HG03378 (cell line): ENCODE results near the gene MED12L.
"Not testable (repeated sequence)": the region's sequence is repeated elsewhere in the genome, so short reads cannot be mapped to it uniquely, and the experiment has no call there.

Experiments
- ATAC-seq: cut with Tn5 transposase; IDR thresholded peaks from one replicate; pipeline ENCODE4 v1.9.1; 2021; ENCODE audit warnings: mild to moderate bottlenecking, moderate library complexity; ENCODE audit not compliant: unreplicated experiment

Gene MED12L

DNA sequence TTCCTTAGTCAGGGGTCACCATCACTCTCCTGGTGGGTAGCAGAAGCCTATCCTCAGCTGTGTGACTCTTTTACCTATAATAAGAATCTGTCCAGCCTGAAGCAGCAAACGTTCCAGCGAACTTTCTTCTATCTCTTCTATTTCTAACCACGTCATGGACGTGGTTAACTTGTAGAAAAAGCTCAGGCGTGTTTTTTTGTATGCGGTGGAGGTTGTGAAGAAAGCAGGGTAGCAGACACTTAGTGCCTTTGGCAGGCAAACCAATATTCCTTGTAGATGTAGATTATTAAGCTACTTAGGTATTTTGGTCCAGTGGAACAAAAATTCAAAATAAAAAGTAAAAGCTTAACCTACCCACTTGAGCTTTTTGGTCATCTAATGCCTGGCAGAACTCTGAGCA, 149.4 kb downstream of the MED12L start:
- ATAC-seq, result no peak

GRCh38 chr3:151236316-151236715, 150.9 kb downstream of the MED12L start:
- ATAC-seq, result no peak

- no peak for ATAC-seq
Observed at GRCh38 chr3:151236736-151237135, 151.3 kb downstream of the MED12L start.

DNA sequence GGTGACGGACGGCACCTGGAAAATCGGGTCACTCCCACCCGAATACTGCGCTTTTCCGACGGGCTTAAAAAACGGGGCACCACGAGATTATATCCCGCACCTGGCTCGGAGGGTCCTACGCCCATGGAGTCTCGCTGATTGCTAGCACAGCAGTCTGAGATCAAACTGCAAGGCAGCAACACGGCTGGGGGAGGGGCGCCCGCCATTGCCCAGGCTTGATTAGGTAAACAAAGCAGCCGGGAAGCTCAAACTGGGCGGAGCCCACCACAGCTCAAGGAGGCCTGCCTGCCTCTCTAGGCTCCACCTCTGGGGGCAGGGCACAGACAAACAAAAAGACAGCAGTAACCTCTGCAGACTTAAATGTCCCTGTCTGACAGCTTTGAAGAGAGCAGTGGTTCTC, 156.5 kb downstream of the MED12L start:
- ATAC-seq, result not testable (repeated sequence)

DNA sequence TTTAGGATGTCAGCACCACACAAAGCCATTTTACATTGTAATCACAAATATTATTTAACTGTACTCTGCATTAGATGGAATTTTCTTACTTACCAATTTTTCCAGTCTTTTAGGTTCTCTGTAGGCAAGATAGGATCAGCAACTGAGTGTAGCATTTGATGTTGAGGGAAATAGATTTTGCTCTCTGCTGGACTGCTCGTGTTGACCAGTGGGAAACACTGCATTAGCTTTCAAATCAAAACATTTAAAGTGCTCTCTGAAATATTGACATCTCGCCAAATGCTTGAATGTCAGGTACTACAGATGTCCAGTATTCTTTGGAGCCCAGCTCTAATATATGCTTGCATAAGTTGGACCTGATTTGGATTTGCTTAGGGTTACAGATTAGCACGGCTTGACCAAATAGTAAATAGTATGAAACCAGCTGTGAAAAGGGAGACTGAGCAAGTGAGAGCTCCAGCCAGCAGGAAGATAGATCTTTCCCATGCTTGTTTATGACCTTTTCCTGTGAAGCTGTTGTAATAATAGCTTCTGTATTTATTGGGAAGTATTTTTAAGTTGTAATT, 163.4 kb downstream of the MED12L start:
- ATAC-seq, result no peak

DNA sequence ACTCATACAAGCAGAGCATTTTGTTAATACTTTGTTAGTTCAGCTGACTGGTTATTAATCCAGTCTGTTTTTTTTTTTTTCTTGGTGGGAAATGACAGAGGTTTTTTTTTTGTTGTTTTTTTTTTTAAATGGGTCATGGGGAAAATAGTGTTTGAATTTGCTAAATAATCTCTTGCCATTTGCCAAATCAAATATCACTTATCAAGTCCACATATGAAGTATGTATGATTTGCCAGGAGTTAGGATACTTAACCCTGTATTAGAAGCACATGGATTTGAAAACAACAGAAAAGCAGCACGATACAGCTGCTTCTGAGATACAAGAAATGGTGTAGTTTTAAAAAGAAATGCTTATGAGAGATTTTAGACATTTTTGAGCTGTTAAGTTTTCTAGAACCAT, 171.3 kb downstream of the MED12L start:
- no peak for ATAC-seq

DNA sequence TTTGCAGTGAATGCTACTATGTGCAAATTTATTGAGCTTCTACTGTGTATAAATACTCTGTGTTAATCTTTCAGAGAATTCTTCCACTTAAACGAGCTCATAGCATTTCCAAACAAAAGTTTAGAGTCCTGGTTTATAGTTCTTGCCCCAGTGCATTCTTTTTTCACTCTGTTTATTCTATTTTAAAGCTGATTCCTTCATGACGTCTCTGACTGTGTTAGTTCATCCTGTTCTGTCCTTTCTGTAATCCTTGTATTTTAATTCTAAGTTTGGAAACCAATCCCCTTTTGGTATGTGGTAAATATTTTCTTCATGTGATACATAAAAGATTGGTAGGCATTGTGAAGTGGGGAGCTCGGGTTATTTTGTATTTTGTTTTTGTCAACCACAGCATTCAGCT, 174.2 kb downstream of the MED12L start:
- ATAC-seq, result no peak

DNA sequence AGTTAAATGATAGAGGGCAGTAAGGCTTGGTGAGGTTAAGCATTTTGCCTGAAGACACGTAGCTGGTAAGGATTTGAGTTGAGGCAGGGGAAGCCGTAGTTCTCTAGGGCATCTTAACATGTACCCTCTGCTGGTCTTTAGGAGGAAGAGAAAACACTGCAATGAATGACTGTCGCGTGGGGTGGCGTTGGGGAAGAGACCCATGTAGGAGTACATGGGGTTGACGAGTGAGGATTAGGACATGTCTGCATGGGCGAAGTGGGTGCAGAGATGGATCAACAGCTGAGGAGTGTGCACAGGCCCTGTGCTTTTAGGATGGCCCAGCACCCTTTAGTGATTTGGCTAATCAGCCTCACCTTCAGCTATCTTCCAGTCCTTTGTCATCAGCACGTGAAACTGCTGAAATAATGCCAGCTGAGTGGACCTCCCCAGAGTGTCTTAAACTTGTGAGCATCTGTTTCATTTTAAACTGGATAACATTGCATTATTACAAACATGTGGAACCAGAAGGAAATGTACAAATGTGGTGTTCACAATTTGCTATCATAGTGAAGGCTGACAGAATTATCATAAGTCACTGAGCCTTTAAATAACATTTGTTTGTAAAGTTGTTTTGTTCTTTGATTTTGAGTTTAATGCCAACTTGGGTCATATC, 177.5 kb downstream of the MED12L start:
- no peak for ATAC-seq

GRCh38 chr3:151264605-151265004, 179.1 kb downstream of the MED12L start:
- ATAC-seq, result no peak

- ATAC-seq, result no peak
Observed at GRCh38 chr3:151265166-151265565, 179.7 kb downstream of the MED12L start.

- peak; percentile 98 for ATAC-seq
Observed at GRCh38 chr3:151265866-151266265, 180.4 kb downstream of the MED12L start.

DNA sequence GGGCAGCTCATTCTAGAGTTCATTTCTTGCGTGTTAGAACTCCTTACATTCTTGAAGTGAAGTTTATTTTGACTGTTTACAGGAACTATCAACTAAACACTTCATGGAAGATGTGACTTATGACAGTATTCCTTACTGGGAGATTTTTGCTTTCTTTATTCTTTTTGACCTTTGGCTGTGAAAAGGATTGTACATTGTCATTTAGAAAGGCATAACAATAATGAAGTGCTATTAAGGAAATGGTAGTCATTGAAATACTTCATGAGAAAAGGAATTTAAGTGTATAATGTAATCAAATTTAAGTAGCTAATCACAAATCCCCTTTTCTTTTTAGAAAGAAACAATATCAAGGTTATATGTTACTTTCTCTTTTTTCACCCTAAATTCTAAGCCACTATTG, 181.6 kb downstream of the MED12L start:
- no peak for ATAC-seq

DNA sequence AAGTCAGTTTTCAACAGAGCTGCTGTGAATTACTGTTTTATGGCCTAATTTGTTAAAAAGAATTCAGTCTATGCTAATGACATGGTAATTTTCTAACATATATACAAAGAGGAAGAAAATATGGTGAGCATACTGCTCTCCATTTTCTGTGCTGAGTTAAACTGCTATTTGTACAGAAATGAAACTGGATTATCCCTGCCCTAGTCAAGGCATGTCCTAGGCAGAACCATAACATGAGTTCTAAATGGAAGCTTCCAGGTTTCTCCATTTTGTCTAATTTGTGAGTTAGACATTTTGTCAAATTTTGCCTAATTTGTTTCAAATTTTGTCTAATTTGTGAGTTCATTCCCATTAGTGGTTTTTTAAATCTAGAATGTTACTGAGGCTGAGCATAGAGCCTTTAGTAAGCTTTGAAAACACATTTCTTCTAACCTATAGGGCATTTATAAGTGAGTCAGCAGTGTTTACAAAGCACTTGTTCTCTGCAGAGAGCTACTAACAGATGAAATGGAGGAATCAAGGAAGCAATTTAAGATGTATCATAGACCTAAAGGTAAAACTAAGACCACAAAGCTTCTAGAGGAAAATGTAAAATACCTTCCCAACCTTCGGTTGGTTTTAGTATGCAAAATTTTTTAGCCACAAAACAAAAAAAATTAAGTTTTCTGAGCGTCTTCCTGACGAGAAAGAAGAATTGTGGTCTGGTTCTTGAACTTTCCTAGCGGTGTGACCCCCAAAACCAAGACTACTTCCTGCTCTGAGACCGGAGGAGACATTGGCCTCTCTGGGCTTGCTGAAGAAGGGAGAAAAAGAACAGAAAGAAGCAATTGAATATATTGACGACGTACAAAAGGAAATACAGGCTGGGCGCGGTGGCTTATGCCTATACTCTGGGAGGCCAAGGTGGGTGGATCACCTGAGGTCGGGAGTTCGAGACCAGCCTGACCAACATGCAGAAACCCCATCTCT, 183.1 kb downstream of the MED12L start:
- peak; percentile 60 for ATAC-seq

GRCh38 chr3:151269631-151270030, 184.2 kb downstream of the MED12L start:
- no peak for ATAC-seq

DNA sequence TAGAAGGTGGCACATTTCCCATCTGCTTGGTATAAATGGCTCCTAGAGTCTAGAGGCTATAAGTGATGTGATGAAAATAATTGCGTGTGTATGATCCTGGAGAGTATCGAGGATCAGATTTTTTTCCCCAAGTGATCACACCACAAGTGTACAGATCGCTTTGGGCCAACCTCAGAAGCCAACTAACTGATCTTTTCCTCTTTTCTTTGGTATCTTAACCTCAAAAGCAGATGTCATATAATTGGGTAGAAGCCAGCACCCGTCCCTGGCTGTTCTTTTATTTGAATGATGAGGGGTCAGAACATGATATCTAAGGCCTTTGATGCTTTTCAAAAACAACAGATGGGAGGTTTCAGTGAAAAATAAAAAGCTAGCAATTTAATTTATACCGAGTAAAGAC, 189.6 kb downstream of the MED12L start:
- ATAC-seq, result no peak

- peak; percentile 7 for ATAC-seq
Observed at GRCh38 chr3:151276038-151276686, 190.7 kb downstream of the MED12L start.

- peak; percentile 45 for ATAC-seq
Observed at GRCh38 chr3:151276687-151277042, 191.2 kb downstream of the MED12L start.

- ATAC-seq, result no peak
Observed at GRCh38 chr3:151278230-151278629, 192.8 kb downstream of the MED12L start, which contains the start of gene P2RY14. P2RY14 (minus strand) TSS chr3:151278542; CDS start chr3:151214316, 64,226 bp downstream.

GRCh38 chr3:151281671-151282324, 196.3 kb downstream of the MED12L start:
- ATAC-seq, result no peak

GRCh38 chr3:151282921-151283320, 197.5 kb downstream of the MED12L start:
- ATAC-seq, result peak; percentile 64

DNA sequence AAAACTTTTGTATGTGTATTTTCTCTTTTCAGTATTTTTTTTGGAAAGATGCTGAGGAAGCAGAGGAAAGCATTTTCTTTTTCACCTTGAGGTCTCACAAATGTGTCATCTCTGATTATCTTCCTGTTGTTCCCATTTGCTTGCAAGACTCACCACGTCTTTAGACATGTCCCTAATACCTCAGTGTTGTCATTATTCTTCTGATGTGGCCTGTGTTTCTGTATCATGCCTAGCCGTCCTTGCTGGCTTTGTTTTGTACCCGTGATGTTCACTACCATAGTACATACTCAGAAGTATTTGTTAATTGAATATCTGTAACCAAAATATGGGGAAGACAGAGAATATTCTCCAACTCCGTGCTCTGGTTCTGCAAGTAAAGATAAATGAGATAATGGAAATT, 197.9 kb downstream of the MED12L start:
- no peak for ATAC-seq
